C4-2B (cell line): ENCODE results near the gene MCUB.
A peak's percentile ranks its signal among the peaks of the same experiment; 100 is the strongest.

Source experiments
- H3K27ac ChIP-seq: fragments of 450-650 bp; 2 replicates; pipeline ENCODE4 v1.5.1; 2017
- CTCF ChIP-seq: fragments of 450-650 bp; conservative IDR thresholded peaks from 2 replicates; pipeline ENCODE4 v1.5.1; 2017; ENCODE audit warnings: mild to moderate bottlenecking
- ZFX ChIP-seq: fragments of 450-650 bp; IDR thresholded peaks from 2 replicates; pipeline ENCODE4 v1.6.1; 2017

The MCUB gene

GRCh38 chr4:109599046-109599652 is 39.1 kb downstream of the MCUB start:
- TF ChIP-seq ZFX (no peak), CTCF (no peak)
- no peak overlapping the region for H3K27ac ChIP-seq

DNA sequence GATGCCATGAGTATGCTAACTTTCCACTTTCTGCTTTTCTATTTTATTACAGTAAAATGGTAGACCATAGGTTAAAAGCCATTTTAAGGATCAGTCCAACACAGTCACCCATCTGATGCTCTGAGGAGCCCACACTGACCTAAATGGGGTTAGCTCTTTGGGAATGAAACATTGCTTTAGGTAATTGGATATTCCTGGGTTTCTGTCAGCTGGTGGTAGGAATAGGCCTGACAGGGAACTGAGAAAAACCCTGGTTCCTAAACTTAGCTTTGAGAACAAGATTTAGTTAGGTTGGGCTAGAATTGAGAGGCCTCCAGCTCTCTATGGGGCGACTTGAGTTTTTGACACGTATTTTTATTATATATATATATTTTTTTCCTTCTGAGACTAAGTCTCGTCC is 40.4 kb downstream of the MCUB start:
- TF ChIP-seq CTCF, result no peak
- H3K27ac ChIP-seq, result no peak overlapping the region

DNA sequence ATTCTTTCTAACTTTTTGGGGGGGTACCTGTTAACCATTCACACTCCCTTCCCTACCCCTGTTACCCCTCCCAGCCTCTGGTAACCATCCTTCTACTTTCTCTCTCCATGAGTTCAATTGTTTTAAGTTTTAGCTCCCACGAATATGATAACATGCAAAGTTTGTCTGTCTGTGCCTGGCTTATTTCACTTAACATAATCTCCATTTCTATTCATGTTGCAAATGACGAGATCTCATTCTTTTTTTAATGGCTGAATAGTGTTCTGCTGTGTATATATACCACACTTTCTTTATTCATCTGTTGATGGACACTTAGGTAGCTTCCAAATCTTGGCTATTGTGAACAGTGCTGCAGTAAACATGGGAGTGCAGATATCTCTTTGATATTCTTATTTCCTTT is 41.3 kb downstream of the MCUB start:
- no peak overlapping the region for H3K27ac ChIP-seq
- no peak for TF ChIP-seq ZFX
- TF ChIP-seq CTCF, result no peak

DNA sequence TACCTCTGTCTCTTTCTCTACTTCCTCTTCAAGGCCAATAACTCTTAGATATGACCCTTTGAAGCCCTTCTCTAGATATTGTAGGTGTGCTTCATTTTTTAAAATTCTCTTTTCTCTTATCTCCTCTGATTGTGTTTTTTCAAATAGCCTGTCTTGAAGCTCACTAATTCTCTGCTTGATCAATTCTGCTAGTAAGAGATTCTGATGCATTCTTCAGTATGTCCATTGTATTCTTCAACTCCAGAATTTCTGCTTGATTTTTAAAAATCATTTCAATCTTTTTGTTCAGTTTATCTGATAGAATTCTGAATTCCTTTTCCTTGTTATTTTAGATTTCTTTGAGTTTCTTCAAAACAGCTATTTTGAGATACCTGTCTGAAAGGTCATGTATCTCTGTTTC is 47.9 kb downstream of the MCUB start:
- no peak for TF ChIP-seq CTCF
- TF ChIP-seq ZFX, result no peak
- H3K27ac ChIP-seq, result no peak overlapping the region

DNA sequence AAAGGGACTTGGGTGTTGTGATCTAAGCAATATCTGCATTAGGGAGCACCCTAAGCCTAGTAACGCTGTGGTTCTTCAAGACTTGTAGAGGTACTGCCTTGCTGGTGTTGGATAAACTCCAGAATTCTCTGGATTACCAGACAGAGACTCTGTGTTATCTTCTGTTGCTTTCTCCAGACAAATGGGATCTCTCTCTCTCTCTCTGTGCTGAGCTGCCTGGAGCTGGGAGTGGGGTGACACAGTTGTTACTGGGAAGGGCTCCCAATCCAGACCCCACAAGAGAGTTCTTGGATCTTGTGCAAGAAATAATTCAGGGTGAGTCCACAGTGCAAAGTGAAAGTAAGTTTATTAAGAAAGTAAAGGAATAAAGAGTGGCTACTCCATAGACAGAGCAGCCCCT is 48.8 kb downstream of the MCUB start:
- TF ChIP-seq CTCF (no peak), ZFX (no peak)
- no peak overlapping the region; the same call in 1 of the 2 replicates for H3K27ac ChIP-seq

- TF ChIP-seq ZFX (no peak), CTCF (no peak)
- H3K27ac ChIP-seq, result peak overlapping the region; percentile 56
Measured at GRCh38 chr4:109609431-109609830, 49.4 kb downstream of the MCUB start.

GRCh38 chr4:109610489-109610888 is 50.4 kb downstream of the MCUB start:
- H3K27ac ChIP-seq, result no peak overlapping the region
- TF ChIP-seq CTCF (no peak), ZFX (no peak)
